GM12892 (cell line): Measurements from ENCODE around the gene JPT2.

ENCODE experiments used
- POLR2A ChIP-seq: IDR thresholded peaks from 2 replicates; pipeline ENCODE4 v1.6.1; 2011; ENCODE audit warnings: low read depth, low read length, control low read depth
- TAF1 ChIP-seq: IDR thresholded peaks from 2 replicates; pipeline ENCODE4 v1.6.1; 2011; ENCODE audit warnings: low read depth, mild to moderate bottlenecking, control low read depth, low read length, borderline replicate concordance

DNA sequence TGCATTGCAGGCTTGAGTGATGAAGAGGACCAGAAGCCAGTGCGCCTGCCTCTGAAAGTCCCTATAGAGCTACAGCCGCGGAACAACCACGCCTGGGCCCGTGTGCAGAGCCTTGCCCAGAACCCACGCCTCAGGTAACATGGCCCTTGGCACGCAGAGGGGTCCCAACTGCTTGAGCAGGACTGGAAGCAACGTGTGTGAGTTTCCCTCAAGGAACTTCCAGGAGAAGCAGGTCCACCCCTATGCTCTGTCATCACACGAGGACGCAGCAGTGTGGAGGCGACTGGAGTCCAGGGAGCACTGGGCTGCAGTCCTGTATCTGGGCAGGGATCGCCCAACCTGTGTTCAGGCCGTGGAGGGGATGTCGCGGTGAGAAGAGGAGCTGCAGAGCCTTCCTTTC, 25.1 kb upstream of the JPT2 start:
- TF ChIP-seq POLR2A (no peak), TAF1 (no peak)
